NCI-H146 treated with DMSO at 0.1 percent for 48 hours (cell line): ENCODE data around the gene LARP1.
"Not testable (repeated sequence)": the region's sequence is repeated elsewhere in the genome, so short reads cannot be mapped to it uniquely, and the experiment has no call there.

Experiments
- DNase-seq: peaks from one replicate; lab custom pipeline; 2025; ENCODE audit not compliant: unreplicated experiment; lab: John Stamatoyannopoulos, UW

LARP1 gene

DNA sequence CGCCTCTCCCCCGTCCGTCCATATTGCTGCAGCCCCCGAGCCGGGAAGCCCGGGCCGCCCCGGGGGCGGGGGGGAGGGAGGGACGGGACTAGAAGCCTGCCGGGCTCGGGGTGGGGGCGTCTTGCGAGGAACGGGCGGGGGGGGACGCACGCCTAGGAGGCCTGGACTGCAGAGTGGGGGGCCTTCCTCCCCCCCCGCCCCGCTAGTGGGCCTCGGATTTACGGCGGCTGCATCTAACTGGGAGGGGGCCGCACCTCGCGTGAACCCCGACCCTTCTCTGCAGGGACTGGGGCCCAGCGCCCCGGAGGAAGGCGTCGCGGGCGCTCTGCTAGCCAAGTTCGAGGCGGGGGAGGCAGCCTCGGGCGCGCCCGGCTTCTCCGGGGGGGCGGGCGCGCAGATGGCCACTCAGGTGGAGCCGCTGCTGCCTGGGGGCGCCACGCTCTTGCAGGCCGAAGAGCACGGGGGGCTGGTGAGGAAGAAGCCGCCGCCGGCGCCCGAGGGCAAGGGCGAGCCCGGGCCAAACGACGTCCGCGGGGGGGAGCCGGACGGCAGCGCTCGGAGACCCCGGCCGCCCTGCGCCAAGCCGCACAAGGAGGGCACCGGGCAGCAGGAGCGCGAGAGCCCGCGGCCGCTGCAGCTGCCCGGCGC is at the start of gene LARP1:
TSS of gene LARP1 (plus strand) at position 17 of the 648 bp plus-strand sequence. CDS start at position 398, 381 bp downstream.
- peak; percentile 11 for DNase-seq

DNA sequence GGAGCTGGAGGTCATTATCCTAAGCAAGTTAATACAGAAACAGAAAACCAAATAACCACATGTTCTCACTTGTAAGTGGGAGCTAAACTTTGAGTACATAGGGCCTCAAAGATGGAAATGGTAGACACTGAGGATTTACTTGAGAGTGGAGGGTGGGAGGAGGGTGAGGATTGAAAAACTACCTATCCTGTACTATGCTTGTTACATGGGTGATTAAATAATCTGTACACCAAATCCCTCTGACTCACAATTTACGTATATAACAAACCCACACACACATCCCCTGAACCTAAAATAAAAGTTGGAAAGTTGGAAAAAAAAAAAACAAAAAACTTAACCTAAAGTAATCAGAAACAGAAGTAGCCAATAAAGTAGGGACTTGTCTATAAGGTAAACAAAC is 48.8 kb upstream of the LARP1 start:
- DNase-seq: no peak

- no peak for DNase-seq
Observed at GRCh38 chr5:154707641-154708040, 47.5 kb upstream of the LARP1 start.

- DNase-seq: no peak
Observed at GRCh38 chr5:154708207-154708606, 47.0 kb upstream of the LARP1 start.

- DNase-seq: no peak
Observed at GRCh38 chr5:154708846-154709245, 46.3 kb upstream of the LARP1 start.

DNA sequence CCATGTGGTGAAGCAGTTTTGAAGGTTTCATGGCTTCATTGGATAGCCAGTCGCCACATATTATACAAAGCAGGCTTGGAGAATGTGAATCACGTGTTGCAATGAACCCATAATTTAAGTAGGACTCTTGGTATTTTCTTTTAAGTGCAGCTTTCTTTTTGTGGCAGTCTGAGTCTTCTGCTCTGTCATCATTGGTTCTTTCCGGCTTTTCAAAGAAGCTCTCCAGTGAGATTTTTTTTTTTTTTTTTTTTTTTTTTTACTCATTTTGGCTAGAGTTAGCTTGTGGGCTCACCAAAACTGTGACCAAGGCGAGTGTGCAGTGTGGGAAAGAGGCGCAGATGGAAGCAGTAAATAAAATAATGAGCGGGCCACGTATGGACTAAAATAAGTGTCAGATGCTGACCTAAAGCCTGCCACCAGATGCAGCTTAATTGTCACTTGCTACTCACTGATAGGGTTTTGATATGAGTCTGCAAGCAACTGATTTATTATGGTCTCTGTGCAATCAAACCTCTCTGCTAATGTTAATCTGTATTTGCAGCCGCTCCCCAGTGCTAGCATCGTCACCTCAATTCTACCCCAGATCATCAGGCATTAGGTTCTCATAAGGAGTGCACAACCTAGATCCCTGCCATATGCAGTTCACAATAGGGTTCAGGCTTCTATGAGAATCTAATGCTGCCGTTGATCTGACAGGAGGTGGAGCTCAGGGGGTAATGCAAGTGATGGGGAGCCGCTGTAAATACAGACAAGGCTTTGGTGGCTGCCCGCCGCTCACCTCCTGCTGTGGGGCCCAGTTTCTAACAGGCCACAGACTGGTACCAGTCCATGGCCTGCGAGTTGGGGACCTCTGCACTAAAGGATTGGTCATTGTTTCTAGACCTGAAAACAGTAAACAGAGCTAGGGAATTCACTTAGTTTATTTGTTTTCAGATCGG is 45.5 kb upstream of the LARP1 start:
- DNase-seq: no peak

- DNase-seq: peak; percentile 54
Observed at GRCh38 chr5:154712518-154713437, 42.4 kb upstream of the LARP1 start.

GRCh38 chr5:154713615-154714125 is 41.5 kb upstream of the LARP1 start:
- no peak for DNase-seq

- DNase-seq: no peak
Observed at GRCh38 chr5:154714266-154714986, 40.8 kb upstream of the LARP1 start.

DNA sequence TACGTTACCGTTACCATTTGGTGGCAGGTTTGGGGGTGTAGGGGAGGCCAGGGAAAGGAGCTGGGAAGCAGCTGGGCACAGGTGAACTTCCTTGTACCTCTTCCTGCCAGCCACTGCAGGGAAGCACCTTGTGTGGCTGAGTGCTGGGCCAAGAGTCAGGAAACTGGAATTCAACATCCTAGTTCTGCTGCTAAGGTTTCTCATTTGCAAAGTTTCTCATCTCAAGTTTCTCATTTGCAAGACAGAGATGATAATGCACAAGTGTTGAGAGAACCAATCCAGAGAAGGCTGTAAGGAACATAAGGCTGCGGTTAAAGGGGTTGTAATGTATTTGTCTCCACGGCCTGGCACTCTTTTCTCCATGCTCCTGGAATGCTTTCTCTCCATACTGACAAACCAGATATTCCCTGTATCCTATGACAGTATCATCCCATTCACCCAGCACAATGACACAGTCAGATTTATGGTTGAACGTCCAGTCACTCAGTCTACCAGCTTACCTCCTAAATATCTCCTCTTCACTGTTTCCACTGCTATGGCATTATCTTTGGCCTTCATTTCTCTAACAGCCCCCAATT is 33.6 kb upstream of the LARP1 start:
- no peak for DNase-seq

DNA sequence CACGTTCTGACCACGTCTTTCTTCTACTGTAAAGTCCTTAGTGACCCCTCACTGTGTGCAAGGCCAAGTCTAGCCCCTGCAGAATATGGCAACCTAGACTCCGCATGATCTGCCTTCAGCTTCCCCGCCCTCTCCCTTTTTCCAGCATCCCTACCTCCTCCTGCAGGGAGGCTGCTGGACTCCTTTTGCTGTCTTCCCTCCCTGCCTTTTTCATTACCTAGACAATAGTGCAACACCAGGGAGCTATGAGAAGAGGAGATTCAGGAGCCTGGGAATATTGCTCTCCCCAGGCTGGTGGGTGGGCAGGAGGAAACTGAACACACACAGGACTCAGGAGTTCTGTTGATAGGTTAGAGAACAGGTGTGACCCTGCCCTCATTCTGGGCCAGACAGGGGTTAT is 33.1 kb upstream of the LARP1 start:
- no peak for DNase-seq

GRCh38 chr5:154722936-154723335 is 32.2 kb upstream of the LARP1 start:
- no peak for DNase-seq

DNA sequence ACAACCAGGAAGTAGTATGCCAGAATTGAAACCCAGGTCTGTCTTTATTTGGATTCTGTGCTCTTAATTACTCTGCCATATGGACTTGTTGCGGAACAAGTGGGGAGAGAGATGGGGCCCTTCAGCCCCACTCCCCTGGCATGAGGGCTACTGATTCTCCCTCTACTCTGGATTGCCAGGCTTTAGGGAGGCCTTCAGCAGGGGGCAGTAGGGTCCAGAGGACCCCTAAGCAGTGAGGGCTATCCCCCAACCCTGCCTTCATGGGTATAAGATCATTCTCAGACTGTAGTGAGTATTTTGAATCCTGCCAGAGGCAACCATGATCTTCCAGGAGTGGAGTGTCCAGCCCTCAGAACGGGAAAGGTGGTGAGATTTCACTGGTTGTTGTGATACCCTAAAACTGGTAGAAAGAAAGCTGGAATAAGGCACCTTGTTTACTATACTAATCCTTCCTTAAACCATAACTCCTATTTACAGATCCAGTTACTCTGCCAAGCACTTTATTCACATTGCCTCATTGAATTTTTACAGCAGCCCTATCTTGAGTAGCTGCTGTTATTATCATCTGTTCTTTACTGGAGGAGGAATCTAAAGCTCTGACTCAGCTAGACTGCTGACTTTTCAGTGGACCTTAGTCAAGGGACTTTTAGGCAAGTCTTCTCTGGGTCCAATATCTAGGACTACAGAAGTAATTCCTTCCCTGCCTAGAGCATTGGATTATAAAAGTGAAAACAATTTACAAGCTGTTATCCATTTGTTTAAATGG is 31.3 kb upstream of the LARP1 start:
- DNase-seq: no peak

- no peak for DNase-seq
Observed at GRCh38 chr5:154727361-154727760, 27.8 kb upstream of the LARP1 start.

GRCh38 chr5:154728939-154729588 is 26.1 kb upstream of the LARP1 start:
- DNase-seq: no peak

GRCh38 chr5:154729613-154730012 is 25.6 kb upstream of the LARP1 start:
- peak; percentile 3 for DNase-seq

GRCh38 chr5:154730761-154731160 is 24.4 kb upstream of the LARP1 start:
- not testable (repeated sequence) for DNase-seq

DNA sequence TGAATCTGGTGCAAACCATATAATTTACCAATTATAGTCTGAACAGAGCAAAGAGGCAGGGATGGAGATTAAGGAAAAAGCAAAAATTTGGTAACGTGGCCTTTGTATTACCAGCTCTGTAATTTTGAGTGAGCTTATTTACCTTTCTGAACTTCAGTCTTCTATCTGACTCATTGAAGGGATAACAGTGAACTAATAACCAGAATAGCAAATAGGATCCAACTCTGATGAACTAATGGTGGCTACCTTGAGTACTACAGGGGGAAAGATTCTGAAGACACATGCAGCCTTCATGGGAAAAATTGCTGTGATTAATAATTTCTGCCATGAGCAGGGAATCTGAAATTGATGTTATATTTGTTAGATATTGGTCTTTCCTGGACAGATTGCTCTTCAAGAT is 23.0 kb upstream of the LARP1 start:
- DNase-seq: no peak
